ENCODE results near the gene AKAP11. TPM values are rescaled to one million over a fixed set of nuclear protein-coding genes. Genes with fewer than 3 reads are reported as not detected.

The AKAP11 gene
- total and polyA plus RNA-seq, 9 of the 15 experiments (the other 6 are each of a cell fraction or from before 2014, with no cell fraction given) = 2.2 to 31.3 (median 10.9) TPM

DNA sequence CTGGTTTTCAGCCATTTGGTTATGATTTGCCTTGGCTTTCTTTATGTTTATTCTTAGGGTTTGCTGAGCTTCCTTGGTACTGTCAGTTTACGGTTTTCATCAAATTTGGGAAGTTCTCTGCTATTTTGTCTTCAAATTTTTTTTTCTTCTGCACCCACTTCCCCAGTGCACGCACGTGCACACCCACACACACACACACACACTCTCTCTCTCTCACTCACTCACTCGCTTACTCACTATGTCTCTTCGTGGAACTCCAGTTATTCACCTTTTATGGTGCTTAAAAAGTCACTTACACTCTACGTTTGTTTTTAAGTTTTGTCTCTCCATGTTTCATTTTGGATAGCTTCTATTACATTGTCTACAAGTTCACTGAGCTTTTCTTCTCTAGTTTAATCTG, 7.1 kb downstream of the AKAP11 start (continued):
- TF ChIP-seq MYNN (IDR thresholded peaks at IDR 0.05) (peak; percentile 45; the same call in 1 of the 2 replicates), MYNN (CRISPR knock-in tag; IDR thresholded peaks at IDR 0.05) (no peak), HMG20B (CRISPR knock-in tag; IDR thresholded peaks at IDR 0.05) (no peak), ARHGAP35 (IDR thresholded peaks at IDR 0.05; ENCODE audit: partially characterized antibody) (no peak), TOE1 (IDR thresholded peaks at IDR 0.05; ENCODE audit: borderline replicate concordance) (0 out of 2 replicates have a peak, but pooled peaks have one; percentile 25), TOE1 (CRISPR knock-in tag; IDR thresholded peaks at IDR 0.05; ENCODE audit: borderline replicate concordance, low read depth) (no peak), RBM15 (IDR thresholded peaks at IDR 0.05; ENCODE audit: insufficient read depth, low read length) (no peak), ZFP30 (CRISPR knock-in tag; IDR thresholded peaks at IDR 0.05; ENCODE audit: borderline replicate concordance) (no peak), EGR1 (conservative IDR thresholded peaks at IDR 0.05) (peak; percentile 88), ZSCAN29 (IDR thresholded peaks at IDR 0.05) (no peak), KDM4B (IDR thresholded peaks at IDR 0.05; ENCODE audit: borderline replicate concordance in 2 of 2, low read depth in 1 of 2) (no peak), CXXC5 (CRISPR knock-in tag; IDR thresholded peaks at IDR 0.05) (peak; percentile 22; the same call in 1 of the 2 replicates), U2AF1 (optimal IDR thresholded peaks at IDR 0.05; ENCODE audit: low read depth, low read length) (no peak), ARID1B (IDR thresholded peaks at IDR 0.05) (peak; percentile 38; the same call in 1 of the 2 replicates), SMARCA4 (IDR thresholded peaks at IDR 0.05) (peak; percentile 53; the same call in 1 of the 2 replicates), RBM17 (IDR thresholded peaks at IDR 0.05; ENCODE audit: borderline replicate concordance, low read depth, low read length) (no peak), LCOR (CRISPR knock-in tag; IDR thresholded peaks at IDR 0.05) (no peak), HDAC6 (IDR thresholded peaks at IDR 0.05; ENCODE audit: low read depth, low read length) (no peak), DPF2 (IDR thresholded peaks at IDR 0.05) (peak; percentile 49; the same call in 1 of the 2 replicates), WHSC1 (IDR thresholded peaks at IDR 0.05; ENCODE audit: low read length) (no peak), ZNF699 (CRISPR knock-in tag; IDR thresholded peaks at IDR 0.05; ENCODE audit: insufficient replicate concordance) (no peak), KHSRP (IDR thresholded peaks at IDR 0.05) (no peak), ZNF830 (CRISPR knock-in tag; IDR thresholded peaks at IDR 0.05) (no peak), PRMT5 (CRISPR knock-in tag; IDR thresholded peaks at IDR 0.05) (no peak), L3MBTL2 (IDR thresholded peaks at IDR 0.05) (peak; percentile 62), GABPB2 (CRISPR knock-in tag; conservative IDR thresholded peaks at IDR 0.05) (no peak), HNRNPUL1 (IDR thresholded peaks at IDR 0.05; ENCODE audit: low read length) (no peak), EP300 (IDR thresholded peaks at IDR 0.05; ENCODE audit: low read length) (no peak)
- TF ChIP-seq, protein P1, sequence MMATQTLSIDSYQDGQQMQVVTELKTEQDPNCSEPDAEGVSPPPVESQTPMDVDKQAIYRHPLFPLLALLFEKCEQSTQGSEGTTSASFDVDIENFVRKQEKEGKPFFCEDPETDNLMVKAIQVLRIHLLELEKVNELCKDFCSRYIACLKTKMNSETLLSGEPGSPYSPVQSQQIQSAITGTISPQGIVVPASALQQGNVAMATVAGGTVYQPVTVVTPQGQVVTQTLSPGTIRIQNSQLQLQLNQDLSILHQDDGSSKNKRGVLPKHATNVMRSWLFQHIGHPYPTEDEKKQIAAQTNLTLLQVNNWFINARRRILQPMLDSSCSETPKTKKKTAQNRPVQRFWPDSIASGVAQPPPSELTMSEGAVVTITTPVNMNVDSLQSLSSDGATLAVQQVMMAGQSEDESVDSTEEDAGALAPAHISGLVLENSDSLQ (IDR thresholded peaks at IDR 0.05) = no peak
- TF ChIP-seq, protein P2, sequence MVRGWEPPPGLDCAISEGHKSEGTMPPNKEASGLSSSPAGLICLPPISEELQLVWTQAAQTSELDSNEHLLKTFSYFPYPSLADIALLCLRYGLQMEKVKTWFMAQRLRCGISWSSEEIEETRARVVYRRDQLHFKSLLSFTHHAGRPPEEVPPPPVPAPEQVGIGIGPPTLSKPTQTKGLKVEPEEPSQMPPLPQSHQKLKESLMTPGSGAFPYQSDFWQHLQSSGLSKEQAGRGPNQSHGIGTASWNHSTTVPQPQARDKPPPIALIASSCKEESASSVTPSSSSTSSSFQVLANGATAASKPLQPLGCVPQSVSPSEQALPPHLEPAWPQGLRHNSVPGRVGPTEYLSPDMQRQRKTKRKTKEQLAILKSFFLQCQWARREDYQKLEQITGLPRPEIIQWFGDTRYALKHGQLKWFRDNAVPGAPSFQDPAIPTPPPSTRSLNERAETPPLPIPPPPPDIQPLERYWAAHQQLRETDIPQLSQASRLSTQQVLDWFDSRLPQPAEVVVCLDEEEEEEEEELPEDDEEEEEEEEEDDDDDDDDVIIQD (CRISPR knock-in tag; IDR thresholded peaks at IDR 0.05) = no peak
- TF ChIP-seq, protein P3, sequence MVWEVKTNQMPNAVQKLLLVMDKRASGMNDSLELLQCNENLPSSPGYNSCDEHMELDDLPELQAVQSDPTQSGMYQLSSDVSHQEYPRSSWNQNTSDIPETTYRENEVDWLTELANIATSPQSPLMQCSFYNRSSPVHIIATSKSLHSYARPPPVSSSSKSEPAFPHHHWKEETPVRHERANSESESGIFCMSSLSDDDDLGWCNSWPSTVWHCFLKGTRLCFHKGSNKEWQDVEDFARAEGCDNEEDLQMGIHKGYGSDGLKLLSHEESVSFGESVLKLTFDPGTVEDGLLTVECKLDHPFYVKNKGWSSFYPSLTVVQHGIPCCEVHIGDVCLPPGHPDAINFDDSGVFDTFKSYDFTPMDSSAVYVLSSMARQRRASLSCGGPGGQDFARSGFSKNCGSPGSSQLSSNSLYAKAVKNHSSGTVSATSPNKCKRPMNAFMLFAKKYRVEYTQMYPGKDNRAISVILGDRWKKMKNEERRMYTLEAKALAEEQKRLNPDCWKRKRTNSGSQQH (CRISPR knock-in tag; IDR thresholded peaks at IDR 0.05) = no peak

Measured in K562 (cell line).